ENCODE measurements around the gene HBG2. TPM values are rescaled to one million over a fixed set of nuclear protein-coding genes. Genes with fewer than 3 reads are reported as not detected.

The HBG2 gene
- total and polyA plus RNA-seq, 9 of the 15 experiments (the other 6 are each of a cell fraction or from before 2014, with no cell fraction given) = 1,626 to 58,619 (median 10,515) TPM

DNA sequence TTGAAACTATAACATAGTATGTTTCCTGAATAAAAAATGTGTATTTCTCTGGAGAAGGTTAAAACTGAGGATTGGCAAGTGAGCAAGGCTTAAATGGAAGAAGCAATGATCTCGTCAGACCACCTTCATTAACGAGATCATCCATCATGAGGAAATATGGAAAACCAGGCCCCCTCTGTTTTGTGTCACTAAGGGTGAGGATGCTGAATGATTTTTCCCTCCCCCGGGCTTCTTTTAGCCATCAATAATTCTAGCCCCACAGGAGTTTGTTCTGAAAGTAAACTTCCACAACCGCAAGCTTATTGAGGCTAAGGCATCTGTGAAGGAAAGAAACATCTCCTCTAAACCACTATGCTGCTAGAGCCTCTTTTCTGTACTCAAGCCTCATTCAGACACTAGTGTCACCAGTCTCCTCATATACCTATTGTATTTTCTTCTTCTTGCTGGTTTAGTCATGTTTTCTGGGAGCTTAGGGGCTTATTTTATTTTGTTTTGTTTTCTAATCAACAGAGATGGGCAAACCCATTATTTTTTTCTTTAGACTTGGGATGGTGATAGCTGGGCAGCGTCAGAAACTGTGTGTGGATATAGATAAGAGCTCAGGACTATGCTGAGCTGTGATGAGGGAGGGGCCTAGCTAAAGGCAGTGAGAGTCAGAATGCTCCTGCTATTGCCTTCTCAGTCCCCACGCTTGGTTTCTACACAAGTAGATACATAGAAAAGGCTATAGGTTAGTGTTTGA, 21.0 kb upstream of the HBG2 start (continued):
- TF ChIP-seq, protein P1, sequence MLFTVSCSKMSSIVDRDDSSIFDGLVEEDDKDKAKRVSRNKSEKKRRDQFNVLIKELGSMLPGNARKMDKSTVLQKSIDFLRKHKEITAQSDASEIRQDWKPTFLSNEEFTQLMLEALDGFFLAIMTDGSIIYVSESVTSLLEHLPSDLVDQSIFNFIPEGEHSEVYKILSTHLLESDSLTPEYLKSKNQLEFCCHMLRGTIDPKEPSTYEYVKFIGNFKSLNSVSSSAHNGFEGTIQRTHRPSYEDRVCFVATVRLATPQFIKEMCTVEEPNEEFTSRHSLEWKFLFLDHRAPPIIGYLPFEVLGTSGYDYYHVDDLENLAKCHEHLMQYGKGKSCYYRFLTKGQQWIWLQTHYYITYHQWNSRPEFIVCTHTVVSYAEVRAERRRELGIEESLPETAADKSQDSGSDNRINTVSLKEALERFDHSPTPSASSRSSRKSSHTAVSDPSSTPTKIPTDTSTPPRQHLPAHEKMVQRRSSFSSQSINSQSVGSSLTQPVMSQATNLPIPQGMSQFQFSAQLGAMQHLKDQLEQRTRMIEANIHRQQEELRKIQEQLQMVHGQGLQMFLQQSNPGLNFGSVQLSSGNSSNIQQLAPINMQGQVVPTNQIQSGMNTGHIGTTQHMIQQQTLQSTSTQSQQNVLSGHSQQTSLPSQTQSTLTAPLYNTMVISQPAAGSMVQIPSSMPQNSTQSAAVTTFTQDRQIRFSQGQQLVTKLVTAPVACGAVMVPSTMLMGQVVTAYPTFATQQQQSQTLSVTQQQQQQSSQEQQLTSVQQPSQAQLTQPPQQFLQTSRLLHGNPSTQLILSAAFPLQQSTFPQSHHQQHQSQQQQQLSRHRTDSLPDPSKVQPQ (CRISPR knock-in tag; IDR thresholded peaks at IDR 0.05; ENCODE audit: borderline replicate concordance) = no peak
- no peak for TF ChIP-seq MTF1 (CRISPR knock-in tag; IDR thresholded peaks at IDR 0.05; ENCODE audit: borderline replicate concordance)
- TF ChIP-seq, protein P2, sequence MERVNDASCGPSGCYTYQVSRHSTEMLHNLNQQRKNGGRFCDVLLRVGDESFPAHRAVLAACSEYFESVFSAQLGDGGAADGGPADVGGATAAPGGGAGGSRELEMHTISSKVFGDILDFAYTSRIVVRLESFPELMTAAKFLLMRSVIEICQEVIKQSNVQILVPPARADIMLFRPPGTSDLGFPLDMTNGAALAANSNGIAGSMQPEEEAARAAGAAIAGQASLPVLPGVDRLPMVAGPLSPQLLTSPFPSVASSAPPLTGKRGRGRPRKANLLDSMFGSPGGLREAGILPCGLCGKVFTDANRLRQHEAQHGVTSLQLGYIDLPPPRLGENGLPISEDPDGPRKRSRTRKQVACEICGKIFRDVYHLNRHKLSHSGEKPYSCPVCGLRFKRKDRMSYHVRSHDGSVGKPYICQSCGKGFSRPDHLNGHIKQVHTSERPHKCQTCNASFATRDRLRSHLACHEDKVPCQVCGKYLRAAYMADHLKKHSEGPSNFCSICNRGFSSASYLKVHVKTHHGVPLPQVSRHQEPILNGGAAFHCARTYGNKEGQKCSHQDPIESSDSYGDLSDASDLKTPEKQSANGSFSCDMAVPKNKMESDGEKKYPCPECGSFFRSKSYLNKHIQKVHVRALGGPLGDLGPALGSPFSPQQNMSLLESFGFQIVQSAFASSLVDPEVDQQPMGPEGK (CRISPR knock-in tag; IDR thresholded peaks at IDR 0.05; ENCODE audit: borderline replicate concordance) = no peak
- TF ChIP-seq CBFB (CRISPR knock-in tag; IDR thresholded peaks at IDR 0.05) = no peak
- 0 out of 2 replicates have a peak, but pooled peaks have one; percentile 18 for TF ChIP-seq GTF2E2 (tag; IDR thresholded peaks at IDR 0.05)
- no peak for TF ChIP-seq BHLHE40 (IDR thresholded peaks at IDR 0.05; ENCODE audit: low read length)
- no peak for TF ChIP-seq CBX5 (IDR thresholded peaks at IDR 0.05; ENCODE audit: borderline replicate concordance, low read depth)
- no peak for TF ChIP-seq RBFOX2 (IDR thresholded peaks at IDR 0.05; ENCODE audit: low read depth, low read length)
- no peak for TF ChIP-seq SAFB (IDR thresholded peaks at IDR 0.05; ENCODE audit: borderline replicate concordance, low read depth, low read length)
- no peak for TF ChIP-seq TAF7 (tag; IDR thresholded peaks at IDR 0.05)
- TF ChIP-seq HDAC2 (IDR thresholded peaks at IDR 0.05) = peak; percentile 83
- peak; percentile 91 for TF ChIP-seq TEAD4 (IDR thresholded peaks at IDR 0.05; ENCODE audit: low read length)
- no peak for TF ChIP-seq TEAD4 (CRISPR knock-in tag; IDR thresholded peaks at IDR 0.05; ENCODE audit: borderline replicate concordance)
- no peak for TF ChIP-seq GABPB2 (CRISPR knock-in tag; conservative IDR thresholded peaks at IDR 0.05)
- TF ChIP-seq, protein P3, sequence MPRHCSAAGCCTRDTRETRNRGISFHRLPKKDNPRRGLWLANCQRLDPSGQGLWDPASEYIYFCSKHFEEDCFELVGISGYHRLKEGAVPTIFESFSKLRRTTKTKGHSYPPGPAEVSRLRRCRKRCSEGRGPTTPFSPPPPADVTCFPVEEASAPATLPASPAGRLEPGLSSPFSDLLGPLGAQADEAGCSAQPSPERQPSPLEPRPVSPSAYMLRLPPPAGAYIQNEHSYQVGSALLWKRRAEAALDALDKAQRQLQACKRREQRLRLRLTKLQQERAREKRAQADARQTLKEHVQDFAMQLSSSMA (CRISPR knock-in tag; IDR thresholded peaks at IDR 0.05) = no peak
- peak; percentile 74; the same call in 1 of the 2 replicates for TF ChIP-seq GATAD2A (IDR thresholded peaks at IDR 0.05)
- peak in 1 of 2 experiments; percentile 45; a peak in 1 of 4 replicates for TF ChIP-seq TBL1XR1 (IDR thresholded peaks at IDR 0.05; ENCODE audit: low read length in 2 of 2)
- TF ChIP-seq, protein P4, sequence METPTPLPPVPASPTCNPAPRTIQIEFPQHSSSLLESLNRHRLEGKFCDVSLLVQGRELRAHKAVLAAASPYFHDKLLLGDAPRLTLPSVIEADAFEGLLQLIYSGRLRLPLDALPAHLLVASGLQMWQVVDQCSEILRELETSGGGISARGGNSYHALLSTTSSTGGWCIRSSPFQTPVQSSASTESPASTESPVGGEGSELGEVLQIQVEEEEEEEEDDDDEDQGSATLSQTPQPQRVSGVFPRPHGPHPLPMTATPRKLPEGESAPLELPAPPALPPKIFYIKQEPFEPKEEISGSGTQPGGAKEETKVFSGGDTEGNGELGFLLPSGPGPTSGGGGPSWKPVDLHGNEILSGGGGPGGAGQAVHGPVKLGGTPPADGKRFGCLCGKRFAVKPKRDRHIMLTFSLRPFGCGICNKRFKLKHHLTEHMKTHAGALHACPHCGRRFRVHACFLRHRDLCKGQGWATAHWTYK (CRISPR knock-in tag; IDR thresholded peaks at IDR 0.05) = no peak
- peak; percentile 88 for TF ChIP-seq NBN (IDR thresholded peaks at IDR 0.05; ENCODE audit: low read depth)
- peak; percentile 96 for TF ChIP-seq ARID1B (IDR thresholded peaks at IDR 0.05)
- TF ChIP-seq RBM22 (IDR thresholded peaks at IDR 0.05; ENCODE audit: low read depth, low read length, poor library complexity, severe bottlenecking) = no peak
- no peak for TF ChIP-seq BRF1 (IDR thresholded peaks at IDR 0.05; ENCODE audit: borderline replicate concordance, extremely low read depth, insufficient read length)
